ENCODE results near the gene FER. TPM values are rescaled to one million over a fixed set of nuclear protein-coding genes. Genes with fewer than 3 reads are reported as not detected.
A peak's percentile ranks its signal among the peaks of the same experiment; 100 is the strongest.

The FER gene
- polyA plus RNA-seq, 1 of the 3 experiments (the other 2 are of a cell fraction): 1.8 TPM

DNA sequence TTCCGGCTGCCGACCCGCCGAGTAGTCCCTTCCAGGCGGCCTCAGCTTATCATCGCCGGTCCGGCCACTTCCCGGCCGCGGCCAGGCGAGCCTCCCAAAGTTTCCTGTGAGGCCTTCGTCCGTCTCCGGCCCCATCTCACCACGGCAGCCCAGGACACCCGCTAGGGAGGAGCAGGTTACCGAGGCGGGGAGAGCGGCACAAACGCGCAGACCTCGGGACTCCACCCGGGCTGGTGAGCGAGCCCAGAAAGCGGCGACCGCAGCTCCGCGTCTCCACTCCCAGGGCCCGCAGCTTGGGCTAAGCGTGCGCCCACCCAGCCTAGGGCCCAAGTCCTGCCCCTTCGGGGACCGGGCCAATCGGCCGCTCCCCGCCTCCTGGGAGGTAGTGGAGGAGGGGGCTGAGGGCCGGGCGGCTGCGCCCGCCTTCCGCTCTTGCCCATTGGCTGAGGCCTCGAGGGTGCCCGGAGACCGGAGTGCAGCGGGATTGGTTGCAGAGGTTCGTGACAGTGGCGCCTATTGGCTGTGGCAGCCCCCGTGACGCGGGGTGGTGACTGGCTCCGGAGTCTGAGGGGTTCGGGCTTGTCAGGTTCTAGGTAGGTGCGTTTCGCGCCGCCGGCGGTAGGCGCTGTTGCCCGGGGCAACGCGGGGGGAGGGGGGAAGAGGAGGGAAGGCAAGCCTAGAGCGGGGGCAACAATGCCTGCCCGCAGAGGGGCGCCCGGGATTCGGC lies 867 bp downstream of the FER start (continued):
- TF ChIP-seq, protein P1, sequence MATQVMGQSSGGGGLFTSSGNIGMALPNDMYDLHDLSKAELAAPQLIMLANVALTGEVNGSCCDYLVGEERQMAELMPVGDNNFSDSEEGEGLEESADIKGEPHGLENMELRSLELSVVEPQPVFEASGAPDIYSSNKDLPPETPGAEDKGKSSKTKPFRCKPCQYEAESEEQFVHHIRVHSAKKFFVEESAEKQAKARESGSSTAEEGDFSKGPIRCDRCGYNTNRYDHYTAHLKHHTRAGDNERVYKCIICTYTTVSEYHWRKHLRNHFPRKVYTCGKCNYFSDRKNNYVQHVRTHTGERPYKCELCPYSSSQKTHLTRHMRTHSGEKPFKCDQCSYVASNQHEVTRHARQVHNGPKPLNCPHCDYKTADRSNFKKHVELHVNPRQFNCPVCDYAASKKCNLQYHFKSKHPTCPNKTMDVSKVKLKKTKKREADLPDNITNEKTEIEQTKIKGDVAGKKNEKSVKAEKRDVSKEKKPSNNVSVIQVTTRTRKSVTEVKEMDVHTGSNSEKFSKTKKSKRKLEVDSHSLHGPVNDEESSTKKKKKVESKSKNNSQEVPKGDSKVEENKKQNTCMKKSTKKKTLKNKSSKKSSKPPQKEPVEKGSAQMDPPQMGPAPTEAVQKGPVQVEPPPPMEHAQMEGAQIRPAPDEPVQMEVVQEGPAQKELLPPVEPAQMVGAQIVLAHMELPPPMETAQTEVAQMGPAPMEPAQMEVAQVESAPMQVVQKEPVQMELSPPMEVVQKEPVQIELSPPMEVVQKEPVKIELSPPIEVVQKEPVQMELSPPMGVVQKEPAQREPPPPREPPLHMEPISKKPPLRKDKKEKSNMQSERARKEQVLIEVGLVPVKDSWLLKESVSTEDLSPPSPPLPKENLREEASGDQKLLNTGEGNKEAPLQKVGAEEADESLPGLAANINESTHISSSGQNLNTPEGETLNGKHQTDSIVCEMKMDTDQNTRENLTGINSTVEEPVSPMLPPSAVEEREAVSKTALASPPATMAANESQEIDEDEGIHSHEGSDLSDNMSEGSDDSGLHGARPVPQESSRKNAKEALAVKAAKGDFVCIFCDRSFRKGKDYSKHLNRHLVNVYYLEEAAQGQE (IDR thresholded peaks at IDR 0.05; ENCODE audit: low read depth, low read length): no peak
- no peak for TF ChIP-seq EZH2phosphoT487 (IDR thresholded peaks at IDR 0.05; ENCODE audit: borderline replicate concordance, low read depth)
- TF ChIP-seq, protein P2, sequence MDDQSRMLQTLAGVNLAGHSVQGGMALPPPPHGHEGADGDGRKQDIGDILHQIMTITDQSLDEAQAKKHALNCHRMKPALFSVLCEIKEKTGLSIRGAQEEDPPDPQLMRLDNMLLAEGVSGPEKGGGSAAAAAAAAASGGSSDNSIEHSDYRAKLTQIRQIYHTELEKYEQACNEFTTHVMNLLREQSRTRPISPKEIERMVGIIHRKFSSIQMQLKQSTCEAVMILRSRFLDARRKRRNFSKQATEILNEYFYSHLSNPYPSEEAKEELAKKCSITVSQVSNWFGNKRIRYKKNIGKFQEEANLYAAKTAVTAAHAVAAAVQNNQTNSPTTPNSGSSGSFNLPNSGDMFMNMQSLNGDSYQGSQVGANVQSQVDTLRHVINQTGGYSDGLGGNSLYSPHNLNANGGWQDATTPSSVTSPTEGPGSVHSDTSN (IDR thresholded peaks at IDR 0.05): peak; percentile 92
- no peak for TF ChIP-seq JUND (IDR thresholded peaks at IDR 0.05)
- TF ChIP-seq FOXM1 (IDR thresholded peaks at IDR 0.05; ENCODE audit: low read depth): no peak
- TF ChIP-seq, protein P3, sequence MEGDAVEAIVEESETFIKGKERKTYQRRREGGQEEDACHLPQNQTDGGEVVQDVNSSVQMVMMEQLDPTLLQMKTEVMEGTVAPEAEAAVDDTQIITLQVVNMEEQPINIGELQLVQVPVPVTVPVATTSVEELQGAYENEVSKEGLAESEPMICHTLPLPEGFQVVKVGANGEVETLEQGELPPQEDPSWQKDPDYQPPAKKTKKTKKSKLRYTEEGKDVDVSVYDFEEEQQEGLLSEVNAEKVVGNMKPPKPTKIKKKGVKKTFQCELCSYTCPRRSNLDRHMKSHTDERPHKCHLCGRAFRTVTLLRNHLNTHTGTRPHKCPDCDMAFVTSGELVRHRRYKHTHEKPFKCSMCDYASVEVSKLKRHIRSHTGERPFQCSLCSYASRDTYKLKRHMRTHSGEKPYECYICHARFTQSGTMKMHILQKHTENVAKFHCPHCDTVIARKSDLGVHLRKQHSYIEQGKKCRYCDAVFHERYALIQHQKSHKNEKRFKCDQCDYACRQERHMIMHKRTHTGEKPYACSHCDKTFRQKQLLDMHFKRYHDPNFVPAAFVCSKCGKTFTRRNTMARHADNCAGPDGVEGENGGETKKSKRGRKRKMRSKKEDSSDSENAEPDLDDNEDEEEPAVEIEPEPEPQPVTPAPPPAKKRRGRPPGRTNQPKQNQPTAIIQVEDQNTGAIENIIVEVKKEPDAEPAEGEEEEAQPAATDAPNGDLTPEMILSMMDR (IDR thresholded peaks at IDR 0.05): peak; percentile 29; the same call in 1 of the 2 replicates
- peak; percentile 78 for TF ChIP-seq RFX5 (IDR thresholded peaks at IDR 0.05; ENCODE audit: low read length)
- 0 out of 2 replicates have a peak, but pooled peaks have one; percentile 42 for TF ChIP-seq TEAD4 (IDR thresholded peaks at IDR 0.05; ENCODE audit: borderline replicate concordance, insufficient read depth)

DNA sequence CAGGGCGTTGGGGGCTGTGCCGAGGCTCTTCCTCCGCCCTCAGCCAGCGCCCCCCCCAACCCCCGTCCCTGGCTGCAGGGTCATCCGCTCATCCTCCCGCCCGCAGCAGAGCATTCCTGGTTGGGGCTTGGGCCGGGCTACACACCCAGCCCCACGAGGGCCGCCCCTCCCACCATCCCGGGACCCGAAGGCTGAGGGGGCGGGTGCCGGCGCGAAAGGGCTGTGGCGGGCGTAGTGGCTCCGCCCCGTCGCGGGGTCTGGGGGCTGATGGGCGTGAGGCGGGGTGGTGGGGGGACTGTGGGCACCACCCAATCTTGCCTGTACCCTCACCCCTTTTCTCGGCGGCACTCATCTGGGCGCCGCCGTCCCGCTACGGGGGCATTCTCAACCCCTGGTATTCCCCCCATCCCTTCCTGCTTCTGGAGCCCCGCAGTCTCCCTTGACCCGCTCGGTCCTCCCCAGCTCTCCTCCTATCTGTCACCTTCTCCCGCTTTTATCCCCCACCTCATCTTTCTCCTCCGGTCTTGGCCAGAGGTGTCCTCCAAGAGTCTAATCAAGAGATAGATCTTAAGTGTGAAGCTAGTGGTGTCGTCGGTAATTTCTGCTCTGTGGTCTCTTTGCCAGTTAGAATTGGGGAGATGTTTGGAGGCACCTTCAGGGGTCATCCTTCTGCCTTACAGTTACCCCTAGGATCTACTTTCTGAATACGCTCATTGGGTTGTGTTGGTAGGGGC lies 1.6 kb downstream of the FER start:
- H4K20me1 ChIP-seq (ENCODE audit: insufficient read depth): no peaks in the 10 kb centered on the region
- peak overlapping the region; percentile 98 for H3K9ac ChIP-seq
- H3K4me1 ChIP-seq (ENCODE audit: control insufficient read depth in 1 of 2, insufficient read depth in 2 of 2, low read depth in 1 of 2, low read length in 1 of 2): peaks cover 8 to 29% of the 10 kb centered on the region in 2 experiments; a peak in 3 of 4 replicates
- H3K9me2 ChIP-seq: no peaks in the 10 kb centered on the region
- peak overlapping the region; percentile 91 for H3K4me2 ChIP-seq
- H3K27ac ChIP-seq (ENCODE audit: low read depth in 2 of 2, low read length in 1 of 2): peak overlapping the region; percentile 87 to 97
- H3K79me2 ChIP-seq (ENCODE audit: insufficient read depth): peaks cover 44% of the 10 kb centered on the region
- peak overlapping the region; percentile 85 for H2AFZ ChIP-seq (ENCODE audit: low read depth)
- TF ChIP-seq FOXM1 (IDR thresholded peaks at IDR 0.05; ENCODE audit: low read depth) (no peak), TEAD4 (IDR thresholded peaks at IDR 0.05; ENCODE audit: borderline replicate concordance, insufficient read depth) (0 out of 2 replicates have a peak, but pooled peaks have one; percentile 16)
- TF ChIP-seq, protein P4, sequence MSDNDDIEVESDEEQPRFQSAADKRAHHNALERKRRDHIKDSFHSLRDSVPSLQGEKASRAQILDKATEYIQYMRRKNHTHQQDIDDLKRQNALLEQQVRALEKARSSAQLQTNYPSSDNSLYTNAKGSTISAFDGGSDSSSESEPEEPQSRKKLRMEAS (IDR thresholded peaks at IDR 0.05; ENCODE audit: low read depth): peak; percentile 32; the same call in 1 of the 2 replicates
- peak overlapping the region; percentile 71 to 83 for H3K4me3 ChIP-seq (ENCODE audit: low read depth in 2 of 2, low read length in 1 of 2)
- peak; percentile 85 for DNase-seq
- no peaks in the 10 kb centered on the region for H3K9me3 ChIP-seq
- POLR2A ChIA-PET: interaction anchor here (1.2 to 1.4 kb wide), 2 partner anchors 21 to 22 kb away, joined by 4 to 24 read pairs; no protein-coding TSS in a partner anchor
- CTCF ChIA-PET: interaction anchor here (1.2 kb wide), 1 partner anchor 107 kb away, joined by 3 read pairs; no protein-coding TSS in a partner anchor
- no peaks in the 10 kb centered on the region for H3K36me3 ChIP-seq (replicated peaks in 1 of 2; ENCODE audit: control insufficient read depth in 1 of 2, insufficient read depth in 2 of 2, low read length in 1 of 2)
- 2% methylated on average over 10 of the region's 40 CpGs for whole genome bisulfite sequencing (ENCODE audit: low lambda C conversion rate)
- peaks cover 21% of the 10 kb centered on the region for H3F3A ChIP-seq (replicated peaks; ENCODE audit: insufficient read depth)
- no peaks in the 10 kb centered on the region for H3K27me3 ChIP-seq (ENCODE audit: insufficient read depth)
